CD4-positive, alpha-beta T cell treated with Interleukin-15 for 1 hour (primary cell): ENCODE results near the gene ADORA2B.
A peak's percentile ranks its signal among the peaks of the same experiment; 100 is the strongest.
"Not testable (repeated sequence)": the region's sequence is repeated elsewhere in the genome, so short reads cannot be mapped to it uniquely, and the experiment has no call there.

Experiments used
- DNase-seq: peaks from one replicate; pipeline ENCODE4 v3.0.0-alpha.2; 2020

ADORA2B gene

GRCh38 chr17:15944759-15945526 lies at the start of gene ADORA2B:
Gene ADORA2B, plus strand, starts transcription at chr17:15945130. Its CDS starts 119 bp downstream, at chr17:15945249.
- DNase-seq: peak; percentile 54

DNA sequence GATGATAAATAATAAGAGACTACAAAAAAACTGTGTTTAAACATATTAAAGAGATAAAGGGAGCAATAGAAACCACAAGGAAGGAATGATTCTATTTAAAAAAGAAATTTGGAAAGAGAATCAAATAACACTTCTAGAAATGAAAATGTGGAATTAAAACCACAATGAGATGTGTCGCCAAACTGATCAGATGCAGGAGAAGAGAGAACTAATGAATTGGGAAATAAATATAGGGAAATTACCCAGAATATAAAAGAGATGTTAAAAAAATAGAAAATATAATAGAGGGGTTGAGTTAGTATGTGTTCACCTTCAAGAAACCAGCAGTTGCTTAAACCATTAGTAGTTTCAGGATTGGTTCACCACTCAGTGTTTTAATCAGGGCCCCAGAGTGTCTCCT lies 48.7 kb upstream of the ADORA2B start:
- DNase-seq: no peak

GRCh38 chr17:15896834-15897233 lies 48.1 kb upstream of the ADORA2B start:
- DNase-seq: no peak

DNA sequence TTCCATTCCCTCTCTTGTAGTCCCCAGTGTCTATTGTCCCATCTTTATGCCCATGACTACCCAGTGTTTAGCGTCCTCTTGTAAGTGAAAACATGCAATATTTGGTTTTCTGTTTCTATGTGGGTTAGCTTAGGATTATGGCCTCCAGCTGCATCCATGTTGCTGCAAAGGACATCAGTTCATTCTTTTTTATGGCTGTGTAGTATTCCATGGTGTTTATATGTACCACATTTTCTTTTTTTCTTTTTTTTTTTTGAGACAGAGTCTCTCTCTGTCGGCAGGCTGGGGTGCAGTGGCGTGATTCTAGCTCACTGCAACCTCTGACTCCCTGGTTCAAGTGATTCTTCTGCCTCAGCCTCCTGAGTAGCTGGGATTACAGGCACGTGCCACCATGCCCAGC lies 45.3 kb upstream of the ADORA2B start:
- not testable (repeated sequence) for DNase-seq

- DNase-seq: no peak
Observed at GRCh38 chr17:15900871-15901270, 44.1 kb upstream of the ADORA2B start.

GRCh38 chr17:15905236-15905635 lies 39.7 kb upstream of the ADORA2B start:
- DNase-seq: not testable (repeated sequence)

DNA sequence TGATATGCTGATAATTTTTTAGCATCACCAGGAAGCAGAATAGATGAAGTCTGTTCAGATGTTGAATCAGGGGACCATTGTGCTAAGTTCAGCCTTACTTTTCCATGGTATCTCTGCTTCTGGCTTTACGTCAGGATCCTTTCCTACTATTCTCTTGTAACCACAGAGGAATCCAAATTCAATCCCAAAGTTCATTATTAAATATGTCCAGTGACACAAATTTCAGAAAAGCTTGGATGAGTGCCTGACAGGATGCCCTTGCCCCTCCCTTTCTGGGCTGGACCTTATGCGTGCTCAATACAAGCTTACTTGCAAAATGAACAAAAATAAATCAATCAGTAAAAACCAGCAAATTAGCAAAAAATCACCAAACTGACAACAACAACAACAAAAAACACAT lies 37.6 kb upstream of the ADORA2B start:
- no peak for DNase-seq

GRCh38 chr17:15908378-15908777 lies 36.6 kb upstream of the ADORA2B start:
- no peak for DNase-seq

GRCh38 chr17:15909481-15909991 lies 35.4 kb upstream of the ADORA2B start:
- no peak for DNase-seq

DNA sequence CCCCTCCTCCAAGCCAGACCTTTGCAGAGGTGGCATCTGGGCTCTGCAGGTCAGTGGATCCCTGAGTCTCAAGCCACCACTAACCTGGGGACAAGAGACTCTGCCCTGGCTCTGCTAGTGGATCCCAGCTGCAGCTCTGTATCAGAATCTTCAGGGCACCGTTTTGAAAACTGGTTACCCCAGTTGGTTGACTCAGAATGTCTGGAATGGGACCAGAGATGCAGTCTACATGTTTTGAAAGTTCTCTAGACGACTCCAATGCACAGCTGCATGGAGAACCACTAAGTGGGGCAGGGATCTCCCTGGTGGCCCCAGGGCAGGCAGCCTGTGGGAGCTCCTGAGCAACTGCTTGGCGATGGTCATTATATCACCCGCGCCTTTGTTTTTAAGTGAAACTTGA lies 34.1 kb upstream of the ADORA2B start:
- no peak for DNase-seq

GRCh38 chr17:15911701-15912100 lies 33.2 kb upstream of the ADORA2B start:
- DNase-seq: not testable (repeated sequence)

DNA sequence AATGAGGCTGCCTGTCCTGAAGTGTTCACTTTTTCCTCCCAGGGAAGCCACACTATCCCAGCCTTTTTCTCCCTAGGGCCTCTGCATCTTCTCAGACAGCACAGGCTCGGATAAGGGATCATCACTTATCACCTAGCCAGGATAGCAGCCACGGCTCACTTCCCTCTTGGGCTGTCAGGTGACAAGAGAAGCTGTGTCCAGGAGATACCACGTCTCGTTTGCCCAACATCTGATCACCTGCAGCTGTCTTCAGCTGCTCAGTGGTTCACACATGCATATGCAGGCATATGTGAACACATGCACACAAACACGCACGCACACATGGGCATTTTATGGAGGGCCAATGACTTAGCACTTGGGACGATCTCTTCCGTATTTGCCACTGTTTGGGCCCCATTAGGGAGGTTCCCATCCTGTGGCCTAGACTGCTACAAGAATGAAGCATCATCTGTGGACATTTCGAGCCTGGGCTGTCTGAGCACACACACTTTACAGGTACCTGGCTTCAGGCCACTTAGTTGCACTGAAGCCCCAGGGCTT lies 32.4 kb upstream of the ADORA2B start:
- DNase-seq: no peak

GRCh38 chr17:15913826-15914225 lies 31.1 kb upstream of the ADORA2B start:
- DNase-seq: no peak

- peak; percentile 29 for DNase-seq
Observed at GRCh38 chr17:15914400-15915170, 30.3 kb upstream of the ADORA2B start.

DNA sequence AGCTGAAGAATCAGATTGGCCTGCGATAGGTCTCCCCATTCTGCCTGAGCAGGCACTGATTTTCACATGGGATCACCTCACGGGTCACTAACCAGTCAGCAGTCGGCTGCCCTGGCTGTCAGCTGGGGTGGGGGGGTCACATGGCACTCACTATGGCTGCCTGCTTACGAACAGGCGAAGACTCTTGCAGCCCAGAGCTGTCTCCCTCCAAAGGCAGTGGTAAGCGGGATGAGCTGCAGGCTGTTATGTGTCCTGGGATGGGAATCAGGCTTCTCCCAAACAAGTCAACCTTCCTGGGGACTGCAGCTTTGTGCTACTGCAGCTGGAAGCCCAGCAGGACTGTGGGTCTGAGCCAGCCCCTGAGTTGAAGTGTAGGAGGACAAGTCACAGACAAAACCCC lies 29.0 kb upstream of the ADORA2B start:
- no peak for DNase-seq

DNA sequence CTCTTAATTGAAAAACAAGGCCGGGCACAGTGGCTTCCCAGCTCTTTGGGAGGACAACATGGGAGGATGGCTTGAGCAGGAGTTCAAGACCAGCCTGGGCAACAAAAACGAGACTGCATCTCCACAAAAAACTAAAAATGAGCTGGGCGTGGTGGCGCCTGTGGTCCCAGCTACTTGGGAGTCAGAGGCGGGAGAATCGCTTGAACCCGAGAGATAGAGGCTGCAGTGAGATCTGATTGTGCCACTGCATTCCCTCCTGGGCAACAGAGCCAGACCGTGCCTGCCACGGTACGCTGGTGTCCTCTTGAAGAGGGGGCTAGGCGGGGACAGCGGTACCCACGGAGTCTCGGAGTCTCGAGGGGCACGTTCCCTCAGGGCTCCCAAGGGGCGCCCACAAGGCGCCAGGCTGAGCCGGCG lies 27.9 kb upstream of the ADORA2B start:
- DNase-seq: no peak

GRCh38 chr17:15917438-15918027 lies 27.4 kb upstream of the ADORA2B start:
- DNase-seq: no peak

GRCh38 chr17:15918261-15918660 lies 26.7 kb upstream of the ADORA2B start:
- DNase-seq: no peak

- no peak for DNase-seq
Observed at GRCh38 chr17:15918661-15919259, 26.2 kb upstream of the ADORA2B start.

DNA sequence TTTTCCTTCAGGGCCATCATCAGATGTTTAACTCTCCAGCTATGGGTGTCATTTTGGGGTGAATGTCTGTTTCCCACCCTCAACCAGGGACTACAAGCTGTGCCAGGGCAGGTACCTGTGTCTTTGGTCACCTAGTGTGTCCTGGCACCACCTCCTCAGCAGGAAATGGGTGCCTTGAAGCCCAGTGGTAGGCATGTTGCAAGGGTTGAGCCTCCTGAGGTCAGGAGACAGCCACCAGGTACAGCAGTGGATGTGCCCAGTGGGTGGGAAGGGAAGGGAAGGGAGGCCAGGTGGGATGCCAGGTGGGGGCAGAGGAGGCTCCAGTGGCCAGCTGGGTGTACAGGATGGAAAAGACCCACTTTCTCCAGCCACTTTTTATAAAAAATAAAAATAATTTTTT lies 25.5 kb upstream of the ADORA2B start:
- no peak for DNase-seq

- DNase-seq: no peak
Observed at GRCh38 chr17:15920758-15921239, 24.1 kb upstream of the ADORA2B start.

- DNase-seq: no peak
Observed at GRCh38 chr17:15921640-15922039, 23.3 kb upstream of the ADORA2B start.

GRCh38 chr17:15922586-15922985 lies 22.3 kb upstream of the ADORA2B start:
- DNase-seq: no peak
